ENCODE results near the gene VAPA. TPM values are rescaled to one million over a fixed set of nuclear protein-coding genes. Genes with fewer than 3 reads are reported as not detected.

VAPA gene
- total and polyA plus RNA-seq, 9 of the 15 experiments (the other 6 are each of a cell fraction or from before 2014, with no cell fraction given) = 219 to 902 (median 526) TPM

- no peak for TF ChIP-seq TGIF2 (CRISPR knock-in tag; IDR thresholded peaks at IDR 0.05)
- TF ChIP-seq CBX3 (IDR thresholded peaks at IDR 0.05; ENCODE audit: borderline replicate concordance in 1 of 2, low read length in 2 of 2) = peak in 1 of 2 experiments; percentile 91; a peak in 2 of 3 replicates
- TF ChIP-seq RBBP5 (IDR thresholded peaks at IDR 0.05; ENCODE audit: borderline replicate concordance, insufficient read depth, low read length, poor library complexity, severe bottlenecking) = peak; percentile 91
- peak; percentile 88 for TF ChIP-seq JUND (IDR thresholded peaks at IDR 0.05; ENCODE audit: borderline replicate concordance, low read depth, low read length)
- peak; percentile 94; the same call in 2 of the 3 replicates for TF ChIP-seq JUND (tag; IDR thresholded peaks at IDR 0.05; ENCODE audit: borderline replicate concordance, low read depth, low read length)
- TF ChIP-seq GTF2F1 (IDR thresholded peaks at IDR 0.05; ENCODE audit: low read depth, low read length) = 0 out of 2 replicates have a peak, but pooled peaks have one; percentile 36
- peak; percentile 77 for TF ChIP-seq RBFOX2 (IDR thresholded peaks at IDR 0.05; ENCODE audit: low read depth, low read length)
- peak; percentile 98 for TF ChIP-seq MYC (IDR thresholded peaks at IDR 0.05; ENCODE audit: low read depth, low read length)
- no peak for TF ChIP-seq MYC (CRISPR knock-in tag; IDR thresholded peaks at IDR 0.05; ENCODE audit: borderline replicate concordance, low read depth)
- no peak for TF ChIP-seq ELF2 (CRISPR knock-in tag; IDR thresholded peaks at IDR 0.05)
- TF ChIP-seq HDAC8 (tag; IDR thresholded peaks at IDR 0.05) = no peak; the same call in 1 of the 2 replicates
- TF ChIP-seq PML (IDR thresholded peaks at IDR 0.05; ENCODE audit: low read length) = peak; percentile 77; the same call in 1 of the 2 replicates
- peak; percentile 85; the same call in 1 of the 2 replicates for TF ChIP-seq JUN (IDR thresholded peaks at IDR 0.05; ENCODE audit: borderline replicate concordance, low read depth, low read length)
- TF ChIP-seq JUN (CRISPR knock-in tag; IDR thresholded peaks at IDR 0.05; ENCODE audit: borderline replicate concordance) = no peak
- TF ChIP-seq SMARCA5 (IDR thresholded peaks at IDR 0.05) = peak; percentile 82
- TF ChIP-seq POLR2B (IDR thresholded peaks at IDR 0.05; ENCODE audit: low read depth, partially characterized antibody) = peak; percentile 68
- no peak for TF ChIP-seq THRAP3 (IDR thresholded peaks at IDR 0.05; ENCODE audit: borderline replicate concordance)
- TF ChIP-seq TCF7L2 (IDR thresholded peaks at IDR 0.05; ENCODE audit: low read depth, low read length) = peak; percentile 0; the same call in 1 of the 2 replicates
- TF ChIP-seq PHF21A (IDR thresholded peaks at IDR 0.05; ENCODE audit: borderline replicate concordance, low read depth) = no peak
- TF ChIP-seq TEAD4 (IDR thresholded peaks at IDR 0.05; ENCODE audit: low read length) = peak; percentile 87
- no peak for TF ChIP-seq TEAD4 (CRISPR knock-in tag; IDR thresholded peaks at IDR 0.05; ENCODE audit: borderline replicate concordance)
- 0 out of 2 replicates have a peak, but pooled peaks have one; percentile 20 for TF ChIP-seq E2F1 (CRISPR knock-in tag; IDR thresholded peaks at IDR 0.05)
- TF ChIP-seq CEBPG (CRISPR knock-in tag; IDR thresholded peaks at IDR 0.05) = peak; percentile 76; the same call in 1 of the 2 replicates
- TF ChIP-seq CEBPG (tag; conservative IDR thresholded peaks at IDR 0.05 in 1 of 2, IDR thresholded peaks at IDR 0.05 in 1 of 2) = peak; percentile 84 to 91
- TF ChIP-seq MLX (CRISPR knock-in tag; conservative IDR thresholded peaks at IDR 0.05) = no peak
- TF ChIP-seq SETDB1 (IDR thresholded peaks at IDR 0.05; ENCODE audit: low read length) = peak; percentile 98
Measured at GRCh38 chr18:9876867-9877654, 36.8 kb upstream of the VAPA start (continued).
